GM21619 (cell line): ENCODE measurements around the gene TTLL11.
"Not testable (repeated sequence)": the region's sequence is repeated elsewhere in the genome, so short reads cannot be mapped to it uniquely, and the experiment has no call there.

Experiments used
- ATAC-seq: cut with Tn5 transposase; IDR thresholded peaks from one replicate; pipeline ENCODE4 v1.9.1; 2021; ENCODE audit not compliant: unreplicated experiment

Gene TTLL11

GRCh38 chr9:121912812-121913627 is 180.1 kb downstream of the TTLL11 start:
- ATAC-seq: no peak

- ATAC-seq: no peak
Observed at GRCh38 chr9:121910491-121911040, 182.5 kb downstream of the TTLL11 start.

DNA sequence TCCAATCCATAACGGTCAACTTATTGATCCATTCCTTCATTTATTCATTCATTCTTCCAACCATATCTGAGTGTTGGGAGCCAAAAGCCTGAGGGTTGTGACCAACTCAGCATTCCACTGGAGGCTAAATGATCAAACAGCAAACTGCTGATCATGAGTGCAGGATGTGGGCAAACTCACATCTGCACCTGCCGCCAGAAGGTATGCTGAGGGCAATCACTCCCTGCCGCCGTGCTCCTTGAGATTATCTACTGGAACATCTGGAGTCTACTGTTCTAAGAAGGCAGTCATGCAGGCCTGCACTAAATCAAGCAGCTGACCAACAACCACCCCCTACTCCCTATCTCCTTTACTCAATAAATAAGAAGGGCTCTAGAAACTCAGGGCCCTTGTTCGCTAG is 184.0 kb downstream of the TTLL11 start:
- no peak for ATAC-seq

DNA sequence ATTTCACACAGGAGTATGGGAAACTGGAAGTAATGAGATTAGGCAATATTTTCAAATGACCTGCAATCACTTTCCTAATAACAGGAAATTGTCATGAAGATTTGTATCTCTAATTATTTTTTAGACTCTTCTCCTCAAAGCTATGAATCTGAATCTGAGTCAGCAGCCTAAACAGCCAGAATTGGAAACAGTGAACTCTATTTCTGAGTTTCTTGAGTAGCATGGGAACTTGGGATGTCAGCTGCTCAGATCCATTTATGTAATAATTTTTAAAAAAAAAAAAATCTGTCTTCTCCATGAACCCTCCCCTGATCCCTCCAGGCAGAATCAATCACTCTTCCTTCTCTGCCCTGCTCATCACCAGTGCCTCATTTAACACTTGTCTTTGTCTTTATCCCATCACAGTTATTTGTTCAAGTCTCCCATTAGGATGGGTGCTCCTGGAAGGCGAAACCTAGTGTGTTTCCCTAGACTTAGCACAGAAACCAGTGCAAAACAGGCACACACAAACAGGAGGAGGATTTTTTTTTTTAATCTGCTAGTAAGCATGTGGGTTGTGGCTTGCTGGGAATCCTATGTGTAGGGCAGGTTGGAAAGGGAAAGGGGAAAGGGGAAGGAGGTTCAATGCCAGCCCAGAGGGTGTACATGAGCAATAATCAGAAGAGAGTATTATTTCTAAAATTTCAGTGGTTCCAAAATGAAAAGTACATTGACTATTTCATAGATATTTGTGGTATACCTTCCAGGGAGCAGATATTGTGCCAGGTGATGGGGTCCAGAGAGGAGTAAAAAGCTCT is 186.8 kb downstream of the TTLL11 start:
- ATAC-seq: no peak

DNA sequence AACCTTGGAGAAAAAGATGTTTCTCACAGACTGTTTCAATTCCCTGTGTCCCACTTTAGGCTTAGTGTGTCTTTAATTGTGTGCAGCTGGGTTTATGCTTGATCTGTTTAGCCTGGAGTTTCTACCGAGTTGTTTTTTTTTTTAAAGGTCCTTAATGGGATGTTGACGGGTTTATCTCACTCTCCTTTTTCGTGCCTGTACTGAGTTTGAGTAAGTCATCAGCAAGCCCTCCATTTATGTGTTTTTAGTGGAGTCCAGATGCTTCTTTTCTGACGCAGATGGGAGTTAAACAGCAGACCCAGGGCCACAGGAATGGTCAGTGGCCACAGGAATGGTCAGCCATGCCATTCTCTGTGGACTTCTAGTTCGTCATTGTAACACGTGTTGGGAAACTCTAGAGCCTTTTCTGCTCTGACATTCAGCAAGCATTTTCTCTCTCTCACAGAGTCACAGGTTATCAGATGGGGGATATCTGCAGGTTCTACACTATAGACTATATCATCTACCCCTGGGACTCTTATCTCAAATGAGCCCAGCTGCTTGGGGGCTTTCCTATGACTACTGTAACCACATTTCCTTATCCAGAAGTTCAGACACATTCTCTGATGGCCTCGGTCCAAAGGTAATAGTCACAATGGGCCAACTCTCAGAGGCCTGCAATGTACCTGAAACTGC is 190.5 kb downstream of the TTLL11 start:
- ATAC-seq: no peak

- no peak for ATAC-seq
Observed at GRCh38 chr9:121901616-121902015, 191.5 kb downstream of the TTLL11 start.

- no peak for ATAC-seq
Observed at GRCh38 chr9:121900163-121900562, 192.9 kb downstream of the TTLL11 start.

- no peak for ATAC-seq
Observed at GRCh38 chr9:121898856-121899255, 194.3 kb downstream of the TTLL11 start.

- ATAC-seq: no peak
Observed at GRCh38 chr9:121897140-121897539, 196.0 kb downstream of the TTLL11 start.

GRCh38 chr9:121896545-121896943 is 196.6 kb downstream of the TTLL11 start:
- ATAC-seq: no peak

DNA sequence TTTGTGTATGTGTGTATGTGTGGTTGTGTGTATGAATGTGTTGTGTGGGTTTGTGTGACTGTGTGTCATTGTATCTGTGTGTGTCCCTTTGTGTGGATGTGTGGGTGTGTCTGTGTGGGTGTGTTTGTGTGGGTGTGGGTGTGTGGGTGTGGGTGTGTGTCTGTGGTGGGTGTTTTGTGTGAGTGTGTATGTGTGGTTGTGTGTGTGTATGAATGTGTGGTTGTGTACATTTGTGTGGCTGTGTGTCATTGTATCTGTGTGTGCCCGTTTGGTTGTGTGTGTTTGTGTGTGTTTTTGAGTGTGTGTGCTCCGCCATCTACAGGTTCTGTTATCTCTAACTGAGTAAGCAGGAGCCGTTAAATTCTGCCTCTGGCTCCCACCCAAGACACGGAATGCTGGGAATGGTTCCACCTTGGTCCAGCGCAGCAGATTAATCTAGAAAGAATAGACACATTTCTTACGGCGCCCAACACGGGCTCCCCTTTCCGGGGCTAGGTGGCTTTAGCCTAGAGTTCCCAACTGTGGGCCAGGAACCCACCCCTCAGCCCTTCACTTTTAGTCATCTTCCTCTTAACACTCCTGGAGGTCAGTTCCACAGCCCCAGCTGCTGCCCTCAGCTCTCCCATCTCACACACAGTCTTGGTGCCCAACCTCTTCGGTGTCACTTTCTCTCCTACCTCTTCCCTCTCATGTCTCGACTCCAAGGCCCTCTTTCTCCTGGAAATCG is 197.1 kb downstream of the TTLL11 start:
- ATAC-seq: no peak

GRCh38 chr9:121895358-121895757 is 197.8 kb downstream of the TTLL11 start:
- ATAC-seq: no peak

GRCh38 chr9:121894380-121894779 is 198.7 kb downstream of the TTLL11 start:
- not testable (repeated sequence) for ATAC-seq

DNA sequence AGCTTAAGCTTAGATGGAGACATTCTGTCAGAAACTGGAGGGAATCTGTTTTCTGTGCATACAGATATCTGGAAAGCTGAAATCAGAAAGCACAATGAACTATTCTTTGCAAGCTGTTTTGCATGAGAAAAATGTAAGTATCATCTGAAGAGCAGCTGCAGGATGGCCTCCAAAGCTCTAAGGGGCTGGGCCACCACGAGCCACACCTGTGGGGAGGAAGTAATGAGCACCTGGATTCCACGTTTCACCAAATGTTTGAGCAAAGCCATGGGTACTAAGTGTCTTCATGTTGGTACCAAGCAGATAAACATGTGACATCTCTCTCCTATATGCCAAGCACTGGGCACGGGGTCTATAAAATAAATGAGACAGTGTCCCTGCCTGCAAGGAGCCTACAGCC is 199.3 kb downstream of the TTLL11 start:
- no peak for ATAC-seq

- ATAC-seq: no peak
Observed at GRCh38 chr9:121892706-121893105, 200.4 kb downstream of the TTLL11 start.

- no peak for ATAC-seq
Observed at GRCh38 chr9:121890746-121891145, 202.4 kb downstream of the TTLL11 start.

DNA sequence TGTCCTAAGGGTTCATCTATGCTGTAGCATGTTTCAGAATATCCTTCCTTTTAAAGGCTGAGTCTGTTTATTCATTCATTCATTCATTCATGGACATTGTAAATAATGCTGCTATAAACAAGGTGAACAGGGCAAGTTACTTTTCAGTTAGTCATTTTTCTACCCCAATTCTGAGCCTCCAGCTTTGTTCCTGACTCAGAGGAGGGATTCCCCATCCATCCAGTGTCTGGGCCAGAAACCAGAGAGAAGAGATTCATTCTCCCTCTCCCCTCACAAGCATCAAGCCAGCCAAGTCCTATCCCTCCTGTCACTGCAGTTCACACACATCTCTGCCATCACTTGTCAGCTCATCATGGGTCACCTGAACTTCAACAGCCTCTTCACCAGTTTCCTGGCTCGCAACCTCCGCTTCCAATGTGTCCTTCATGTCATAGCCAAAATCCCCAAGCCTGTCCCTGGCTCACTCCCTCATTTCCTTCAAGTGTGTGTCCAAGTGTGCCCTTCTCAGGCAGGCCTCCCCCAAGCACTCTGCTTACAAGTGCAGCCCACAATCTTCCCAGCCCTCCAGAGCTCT is 203.0 kb downstream of the TTLL11 start:
- ATAC-seq: no peak

DNA sequence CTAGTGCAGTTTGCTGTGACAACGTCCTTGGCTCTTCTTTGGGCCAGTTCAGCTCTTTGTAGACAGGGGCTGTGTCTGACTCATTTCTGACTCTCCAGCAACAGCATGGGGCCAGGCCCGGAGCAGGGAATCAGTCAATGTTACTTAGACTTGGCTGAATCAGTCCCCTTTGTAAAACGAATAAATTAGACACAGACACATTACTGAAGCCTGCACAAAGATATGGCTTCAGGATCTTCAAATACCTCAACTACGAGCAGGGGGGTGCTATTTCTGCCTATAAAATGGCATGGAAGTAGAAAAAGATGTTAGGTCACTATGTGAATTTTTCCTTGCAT is 204.7 kb downstream of the TTLL11 start:
- ATAC-seq: no peak

GRCh38 chr9:121887553-121888437 is 205.3 kb downstream of the TTLL11 start:
- no peak for ATAC-seq
